ENCODE results near the gene PIAS2. TPM values are rescaled to one million over a fixed set of nuclear protein-coding genes. Genes with fewer than 3 reads are reported as not detected.

The PIAS2 gene
- total RNA-seq, 2 experiments from 2014 or later, result 34.4 to 34.6 TPM

GRCh38 chr18:46756025-46756558 lies 161.2 kb downstream of the PIAS2 start:
- ATAC-seq (ENCODE audit: low read depth) (no peak), DNase-seq (no peak)
- Mint-ChIP-seq H3K4me3 (peak overlapping the region; percentile 47), H3K9me3 (peaks cover 1% of the 10 kb centered on the region), H3K4me1 (peaks cover 25% of the 10 kb centered on the region), H3K36me3 (no peaks in the 10 kb centered on the region), H3K27ac (no peak overlapping the region), H3K27me3 (peaks cover 55% of the 10 kb centered on the region)
- POLR2A ChIA-PET, result no interaction called here

DNA sequence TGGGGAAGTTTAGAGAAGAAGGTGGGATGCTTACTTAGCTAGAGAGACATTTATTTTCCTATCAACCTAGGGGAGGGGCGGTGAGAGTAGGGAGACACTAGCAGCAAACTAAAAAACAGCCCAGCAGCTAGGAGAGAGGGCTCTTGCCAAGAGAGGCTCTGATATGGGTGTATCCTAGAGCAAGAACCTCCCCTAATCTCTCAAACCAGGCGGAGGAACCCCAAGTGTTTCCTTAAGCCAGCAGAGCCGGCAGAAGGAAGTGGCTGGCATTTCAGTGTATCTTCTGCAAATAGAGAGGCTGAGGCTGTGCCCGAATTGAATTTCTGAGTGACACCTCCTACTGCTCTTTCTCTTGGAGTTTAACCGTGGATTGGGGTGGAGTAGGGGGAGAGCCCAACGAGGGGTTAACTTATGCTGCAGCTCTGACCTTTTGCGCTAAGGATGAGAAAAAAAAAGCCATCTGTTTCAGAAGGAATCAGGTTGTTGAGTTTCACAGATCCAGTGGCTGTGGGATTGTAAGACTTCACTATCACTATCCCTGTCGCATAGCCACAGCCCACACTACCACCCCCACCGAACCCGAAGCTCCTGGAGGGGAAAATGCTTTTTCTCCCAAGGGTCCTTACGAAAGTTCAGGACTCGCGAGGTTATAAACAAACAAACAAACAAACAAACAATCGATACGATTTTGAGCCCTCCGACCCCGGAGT lies 161.8 kb downstream of the PIAS2 start:
- Mint-ChIP-seq H3K4me3 (peak overlapping the region; percentile 45), H3K36me3 (no peaks in the 10 kb centered on the region), H3K27ac (no peak overlapping the region), H3K4me1 (peaks cover 25% of the 10 kb centered on the region), H3K9me3 (peaks cover 1% of the 10 kb centered on the region), H3K27me3 (peaks cover 55% of the 10 kb centered on the region)
- ATAC-seq (ENCODE audit: low read depth) (no peak), DNase-seq (no peak)
- POLR2A ChIA-PET, result no interaction called here

- Mint-ChIP-seq H3K4me1 (peaks cover 25% of the 10 kb centered on the region), H3K9me3 (peaks cover 1% of the 10 kb centered on the region), H3K27me3 (peaks cover 53% of the 10 kb centered on the region), H3K4me3 (peak overlapping the region; percentile 9), H3K27ac (peak overlapping the region; percentile 65), H3K36me3 (no peaks in the 10 kb centered on the region)
- no peak for ATAC-seq (ENCODE audit: low read depth)
- DNase-seq, result no peak
- POLR2A ChIA-PET, result no interaction called here
These were observed 162.5 kb downstream of the PIAS2 start for GRCh38 chr18:46754661-46755292.

DNA sequence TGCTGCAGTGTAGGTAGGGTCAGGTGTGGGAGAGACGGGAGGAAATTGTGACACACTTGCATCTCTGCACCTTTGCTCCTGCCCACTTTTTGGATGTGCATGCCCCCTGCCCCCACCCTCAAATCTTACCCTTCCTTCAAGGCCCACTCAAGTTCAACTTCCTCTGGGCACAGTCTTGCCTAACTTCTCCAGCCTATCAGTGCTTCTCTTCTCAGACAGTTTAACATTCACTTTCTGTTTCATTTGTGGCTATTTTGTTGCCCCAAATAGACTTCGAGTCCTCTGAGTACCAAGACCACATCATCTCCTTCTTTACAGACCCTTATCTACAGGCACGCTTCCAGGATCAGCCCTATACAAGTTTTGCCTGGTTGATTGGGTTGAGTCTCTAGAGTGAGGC lies 163.1 kb downstream of the PIAS2 start:
- Mint-ChIP-seq H3K27me3 (peaks cover 51% of the 10 kb centered on the region), H3K4me1 (peaks cover 25% of the 10 kb centered on the region), H3K9me3 (peaks cover 1% of the 10 kb centered on the region), H3K27ac (peak overlapping the region; percentile 65), H3K36me3 (no peaks in the 10 kb centered on the region), H3K4me3 (no peak overlapping the region)
- POLR2A ChIA-PET, result no interaction called here
- ATAC-seq (ENCODE audit: low read depth), result peak; percentile 68
- no peak for DNase-seq

Other genes starting within 250 kb of the PIAS2 start
- not detected for gene ST8SIA5, start 160.5 kb downstream of the PIAS2 start, total RNA-seq
- under 1 TPM; 0.43 to 0.58 TPM for gene KATNAL2, start 95 bp upstream of the PIAS2 start, total RNA-seq
- gene ELOA2, start 118.1 kb upstream of the PIAS2 start, total RNA-seq, result not detected
- 10 to 100 TPM; 37.6 to 42.2 TPM for gene HDHD2, start 233.0 kb upstream of the PIAS2 start, total RNA-seq